NK-92 (cell line): ENCODE results near the gene ACYP2.
"Not testable (repeated sequence)": the region's sequence is repeated elsewhere in the genome, so short reads cannot be mapped to it uniquely, and the experiment has no call there.

Experiments
- DNase-seq: peaks from one replicate; lab custom pipeline; 2025; ENCODE audit not compliant: unreplicated experiment; lab: John Stamatoyannopoulos, UW

ACYP2 gene

DNA sequence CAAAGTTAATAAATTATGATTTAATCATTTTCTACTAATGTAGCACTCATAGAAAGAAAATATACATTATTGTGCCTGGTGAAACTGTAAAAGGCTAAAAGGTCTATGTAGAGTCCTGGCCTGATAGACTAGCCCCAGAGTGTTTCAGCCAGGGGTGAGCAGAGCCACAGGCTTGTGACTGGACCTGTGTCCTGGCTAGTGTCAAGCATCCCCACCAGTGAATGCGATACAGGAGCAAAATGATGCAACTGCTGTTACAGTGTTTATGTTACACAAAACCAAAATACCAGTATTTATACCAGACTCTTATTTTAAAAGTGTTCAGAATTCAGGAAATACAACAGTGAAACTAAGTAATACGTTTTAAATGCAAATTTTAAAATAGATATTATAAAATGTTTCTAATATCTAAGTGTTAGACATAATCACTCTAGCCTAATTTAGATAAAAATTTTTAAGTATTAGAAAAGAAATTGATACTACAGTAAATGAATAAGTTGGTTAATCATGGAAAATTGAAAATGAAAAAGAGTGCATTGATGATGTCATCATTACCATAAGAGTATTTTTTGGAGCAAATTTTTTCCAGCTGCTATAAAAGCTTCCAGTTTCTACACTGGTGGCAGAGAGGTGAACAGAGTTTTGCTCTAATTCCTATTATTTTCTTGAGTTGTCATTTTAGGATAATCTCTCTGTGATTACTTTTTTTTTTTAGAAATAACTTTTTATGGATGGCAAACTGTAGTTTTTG is 146.8 kb downstream of the ACYP2 start:
- DNase-seq: no peak

DNA sequence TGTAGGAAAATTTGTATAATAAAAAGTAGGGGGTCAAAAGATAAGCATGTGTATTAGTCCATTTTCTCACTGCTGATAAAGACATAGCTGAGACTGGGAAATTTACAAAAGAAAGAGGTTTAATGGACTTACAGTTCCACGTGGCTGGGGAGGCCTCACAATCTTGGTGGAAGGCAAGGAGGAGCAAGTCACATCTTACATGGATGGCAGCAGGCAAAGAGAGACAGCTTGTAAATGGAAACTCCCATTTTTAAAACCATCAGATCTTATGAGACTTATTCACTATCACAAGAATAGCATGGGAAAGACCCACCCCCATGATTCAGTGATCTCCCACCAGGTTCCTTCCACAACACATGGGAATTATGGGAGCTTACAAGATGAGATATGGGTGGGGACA is 149.7 kb downstream of the ACYP2 start:
- not testable (repeated sequence) for DNase-seq

DNA sequence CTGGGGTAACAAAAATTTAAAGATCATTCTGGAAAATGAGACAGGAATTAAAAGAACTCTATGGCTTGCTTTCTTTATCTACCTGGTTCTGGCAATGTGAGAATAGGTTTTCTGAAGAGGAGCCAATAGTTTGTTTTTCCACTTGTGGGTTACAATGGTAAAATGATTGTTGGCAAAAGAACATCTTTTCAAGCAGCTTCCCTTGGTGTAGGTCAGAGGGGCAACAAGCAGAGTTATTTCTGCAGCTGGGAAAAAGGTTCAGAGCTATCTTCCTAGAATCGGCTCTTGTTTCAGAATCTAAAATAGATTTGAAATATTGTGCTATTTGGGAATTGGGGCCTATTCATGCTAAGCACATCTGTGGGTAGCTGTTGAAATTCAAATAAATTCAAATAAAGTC is 152.2 kb downstream of the ACYP2 start:
- no peak for DNase-seq

DNA sequence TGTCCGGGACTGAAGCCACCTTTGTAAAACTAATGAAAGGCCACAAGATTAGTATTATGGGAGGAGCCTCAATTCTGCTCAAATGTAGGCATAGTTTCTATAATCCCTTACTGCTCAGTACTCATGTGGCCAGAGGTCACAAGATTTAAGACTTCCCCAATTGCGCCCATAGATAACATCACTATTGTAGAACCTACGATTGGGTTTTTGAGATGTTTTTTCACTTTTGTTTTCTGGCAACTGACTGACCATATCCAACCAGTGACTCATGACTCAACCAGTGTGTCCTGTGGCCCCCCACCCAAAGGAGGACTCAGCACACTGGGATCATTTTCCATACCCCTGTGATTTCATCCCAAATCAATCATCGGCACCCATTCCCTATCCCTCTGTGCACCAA is 155.8 kb downstream of the ACYP2 start:
- DNase-seq: no peak

DNA sequence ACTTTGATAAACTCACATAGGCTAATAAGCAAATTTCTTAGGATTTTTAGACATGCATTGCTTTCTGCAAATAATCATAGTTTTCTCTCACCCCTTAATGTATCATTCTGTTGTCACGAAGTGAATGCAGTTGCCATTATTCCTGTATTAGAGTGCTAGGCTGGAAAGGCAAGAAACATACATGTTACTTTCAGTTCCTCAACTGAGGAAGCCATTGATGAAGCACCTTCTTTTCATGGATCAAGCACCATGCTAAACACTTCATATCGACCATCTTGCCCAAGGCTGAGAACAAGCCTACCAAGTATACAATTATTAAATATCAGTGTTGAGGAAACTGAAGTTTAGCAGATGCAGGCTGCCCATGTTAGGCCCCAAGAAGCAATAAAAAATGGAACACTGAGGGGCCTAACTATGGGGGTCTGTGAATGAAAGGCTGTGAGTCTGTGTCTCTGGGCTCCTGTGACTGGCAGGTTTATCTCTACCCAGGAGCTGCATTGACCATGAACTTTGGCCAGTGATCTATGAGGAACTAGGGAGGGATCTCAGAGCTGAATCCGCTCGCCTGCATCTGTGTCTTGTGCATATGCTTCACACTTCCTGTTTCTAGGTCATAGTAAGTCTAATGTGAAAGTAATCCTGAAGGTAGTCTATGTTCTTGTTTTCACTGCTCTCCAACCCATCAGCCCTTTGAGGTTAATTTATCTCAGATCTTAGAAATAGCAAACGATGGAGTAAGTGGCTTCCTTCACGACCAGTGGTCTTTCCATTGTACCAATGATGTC is 156.6 kb downstream of the ACYP2 start:
- no peak for DNase-seq

DNA sequence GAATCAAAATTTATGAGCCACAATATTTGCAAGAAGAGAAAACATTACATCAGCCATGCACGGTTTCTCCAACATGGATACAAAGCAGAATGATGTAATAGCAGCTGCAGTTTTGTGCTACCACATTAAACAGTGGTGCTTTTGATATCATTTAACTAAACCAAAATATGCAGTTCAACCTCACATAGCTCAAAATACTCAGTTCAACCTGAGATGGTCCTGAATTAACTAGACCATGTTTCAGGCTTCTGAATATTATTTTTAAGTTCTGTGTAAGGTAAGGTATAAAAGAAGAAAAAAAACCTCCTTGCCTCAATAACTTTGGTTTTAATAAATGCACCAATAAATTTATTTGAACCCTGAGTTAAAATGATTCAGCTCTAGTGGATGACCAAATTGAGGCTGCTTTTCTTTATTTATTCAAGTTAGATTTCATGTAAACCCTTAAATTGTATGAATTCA is 159.4 kb downstream of the ACYP2 start:
- DNase-seq: no peak

DNA sequence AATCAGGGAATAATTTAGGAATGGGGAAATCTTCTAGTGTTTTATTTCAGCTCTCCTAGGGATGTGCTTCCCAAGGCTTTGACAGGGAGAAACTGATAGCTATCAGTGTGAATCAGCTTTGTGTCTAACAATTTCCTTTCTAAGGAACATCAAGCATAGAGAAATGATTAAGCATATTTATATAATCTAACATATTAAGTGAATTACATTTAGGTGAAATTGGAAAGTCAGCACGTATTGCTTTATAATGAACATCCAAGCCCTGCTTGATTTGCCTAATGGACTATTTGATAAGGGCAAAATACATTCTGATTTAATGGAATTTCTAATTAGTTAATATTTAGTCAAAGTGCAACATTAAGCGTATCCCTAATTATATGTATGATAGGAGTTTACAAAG is 160.1 kb downstream of the ACYP2 start:
- DNase-seq: no peak

DNA sequence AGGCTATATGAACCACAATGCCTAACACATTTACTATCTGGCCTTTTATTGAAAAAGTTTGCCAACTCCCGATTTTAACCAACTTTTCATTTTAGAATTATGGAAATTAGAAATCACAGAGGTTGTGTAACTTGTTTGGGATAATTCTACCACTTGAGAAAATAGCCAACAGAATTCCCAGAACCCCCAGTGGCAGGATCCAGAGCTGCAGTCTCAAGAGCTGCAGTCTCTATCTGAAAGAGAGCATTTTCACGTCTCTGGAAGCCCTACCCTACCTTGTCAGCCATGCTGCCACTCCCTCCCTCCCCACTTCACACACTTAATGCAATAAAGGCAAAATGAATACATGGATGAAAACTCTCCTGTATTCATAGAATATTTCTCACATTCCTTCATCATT is 164.0 kb downstream of the ACYP2 start:
- DNase-seq: no peak

DNA sequence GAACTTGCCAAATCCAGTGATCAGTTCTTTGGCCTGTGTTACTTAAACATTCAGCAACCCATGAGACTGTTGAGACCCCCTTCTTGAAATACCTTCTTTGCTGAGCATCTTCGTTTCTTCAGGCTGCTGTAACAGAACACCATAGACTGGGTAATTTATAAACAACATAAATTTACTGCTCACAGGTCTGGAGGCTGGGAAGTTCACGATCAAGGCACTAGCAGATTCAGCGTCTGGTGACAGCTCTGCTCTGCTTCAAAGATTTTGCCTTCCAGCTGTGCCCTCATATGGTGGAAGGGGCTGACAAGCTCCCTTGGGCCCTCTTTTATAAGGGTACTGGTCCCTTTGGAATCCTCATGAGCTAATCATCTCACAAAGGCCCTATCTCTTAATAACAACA is 169.4 kb downstream of the ACYP2 start:
- no peak for DNase-seq

DNA sequence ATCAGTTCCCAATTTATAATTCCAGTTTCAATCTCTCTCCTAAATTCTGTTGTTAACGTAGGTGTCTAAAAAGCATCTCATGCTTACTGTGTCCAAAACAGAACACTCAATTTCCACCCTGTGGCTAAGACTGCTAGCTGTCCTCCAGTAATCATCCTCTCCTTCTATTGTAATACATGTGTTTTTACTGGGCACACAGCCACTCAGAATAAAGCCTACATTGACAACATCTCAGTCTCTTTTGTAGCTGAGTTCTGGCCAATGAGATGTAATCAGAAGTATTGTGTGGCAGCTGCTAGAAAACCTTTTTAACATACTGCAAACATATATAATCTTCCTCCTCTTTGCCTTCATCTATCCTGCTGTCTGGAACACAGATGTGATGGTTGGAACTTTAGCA is 170.0 kb downstream of the ACYP2 start:
- no peak for DNase-seq

DNA sequence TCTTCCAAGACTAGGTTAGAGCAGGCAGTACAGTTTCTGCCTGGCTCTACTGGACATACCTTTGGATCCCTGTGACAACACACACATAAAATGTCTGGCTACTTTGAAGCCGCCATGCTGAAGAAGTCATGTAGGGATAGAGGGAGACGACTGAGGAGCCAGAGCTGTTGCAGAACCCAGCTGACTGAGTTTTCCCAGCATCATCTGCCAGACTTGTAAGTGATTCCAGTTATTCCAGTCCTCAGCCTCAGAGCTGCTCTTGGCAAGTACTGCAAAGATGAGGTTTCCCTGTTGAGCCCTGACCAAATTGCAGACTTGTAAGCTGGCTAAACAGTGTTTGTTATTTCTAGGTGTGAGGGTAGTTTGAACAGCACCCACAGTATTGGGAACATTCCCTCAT is 172.1 kb downstream of the ACYP2 start:
- no peak for DNase-seq

DNA sequence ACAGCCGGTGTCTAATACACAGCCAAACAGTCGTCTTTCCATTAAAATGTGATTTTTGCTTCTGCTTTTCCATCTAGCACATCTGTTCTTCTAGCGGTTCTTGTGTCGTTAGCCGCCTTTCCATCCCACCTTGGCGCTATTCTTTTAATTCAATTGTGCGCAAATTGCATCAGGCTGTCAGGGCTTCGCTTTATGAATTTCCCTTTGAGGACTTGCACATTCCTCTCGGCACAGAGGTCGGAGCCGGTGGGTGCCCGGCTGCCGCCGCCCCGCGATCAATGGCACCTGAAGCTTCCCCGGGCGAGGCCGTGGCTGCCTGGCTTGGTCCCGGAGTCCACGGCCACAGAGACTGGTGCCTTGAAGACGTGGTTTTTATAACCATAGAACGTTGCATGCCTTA is 174.5 kb downstream of the ACYP2 start:
- DNase-seq: no peak

DNA sequence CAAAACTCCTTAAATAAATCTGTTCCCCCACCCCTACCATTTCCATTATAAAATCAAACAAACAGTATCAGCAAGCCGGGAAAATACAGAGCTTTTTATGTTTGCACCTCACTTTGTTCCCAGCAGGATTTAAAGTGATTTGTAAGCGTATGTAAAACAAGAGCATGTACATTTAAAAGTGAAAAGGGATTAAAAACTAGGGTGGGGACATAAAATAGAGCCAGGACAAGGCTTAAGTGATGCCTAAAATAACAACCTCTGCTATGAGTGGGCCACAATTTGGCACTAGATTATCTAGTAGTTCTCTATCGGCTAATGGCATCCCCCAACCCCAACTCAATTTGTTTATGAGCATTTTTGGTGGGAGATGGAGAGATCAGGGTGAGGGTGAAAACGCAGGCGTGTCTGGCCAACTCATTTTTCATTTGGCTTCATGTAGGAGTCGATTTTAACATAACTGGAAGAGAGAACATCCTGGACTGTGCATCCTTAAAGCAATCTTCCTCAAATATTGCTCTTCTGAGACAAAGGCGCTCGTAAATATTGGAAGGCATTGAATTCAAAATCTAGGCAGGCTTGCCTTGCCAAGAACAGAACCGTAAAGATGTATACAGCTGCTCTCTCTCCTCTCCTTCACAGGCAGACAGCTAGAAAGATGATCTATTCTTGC is 175.1 kb downstream of the ACYP2 start:
- no peak for DNase-seq

DNA sequence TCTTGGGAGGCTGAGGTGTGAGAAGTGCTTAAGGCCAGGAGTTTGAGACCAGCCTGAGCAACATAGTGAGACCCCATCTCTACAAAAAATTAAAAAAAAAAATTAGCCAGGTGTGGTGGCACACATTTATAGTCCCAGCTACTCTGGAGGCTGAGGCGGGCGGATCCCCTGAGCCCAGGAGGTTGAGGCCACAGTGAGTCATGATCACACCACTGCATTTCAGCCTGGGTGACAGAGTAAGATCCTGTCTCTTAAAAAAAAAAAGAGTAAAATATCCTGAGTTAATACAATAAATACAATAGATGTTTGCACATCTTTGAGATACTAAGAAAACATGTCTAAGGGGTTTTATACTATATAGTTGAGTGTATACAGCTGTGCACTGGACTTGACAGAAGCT is 179.2 kb downstream of the ACYP2 start:
- DNase-seq: not testable (repeated sequence)

DNA sequence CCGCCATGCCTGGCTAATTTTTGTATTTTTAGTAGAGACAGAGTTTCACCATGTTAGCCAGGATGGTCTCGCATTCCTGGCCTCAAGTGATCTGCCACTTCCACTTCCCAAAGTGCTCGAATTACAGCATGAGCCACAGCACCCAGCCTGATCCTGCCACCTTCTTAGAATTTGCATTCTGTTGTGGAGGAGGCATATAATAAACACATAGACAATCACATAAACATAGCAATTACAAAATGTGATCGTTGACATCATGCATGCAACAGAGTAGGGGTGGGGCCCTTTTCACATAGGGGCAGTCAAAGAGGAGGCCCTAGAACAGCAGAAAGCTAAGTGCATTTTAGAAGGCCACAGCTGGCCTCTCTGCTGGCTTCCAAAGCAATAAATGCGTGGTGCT is 180.5 kb downstream of the ACYP2 start:
- DNase-seq: no peak

DNA sequence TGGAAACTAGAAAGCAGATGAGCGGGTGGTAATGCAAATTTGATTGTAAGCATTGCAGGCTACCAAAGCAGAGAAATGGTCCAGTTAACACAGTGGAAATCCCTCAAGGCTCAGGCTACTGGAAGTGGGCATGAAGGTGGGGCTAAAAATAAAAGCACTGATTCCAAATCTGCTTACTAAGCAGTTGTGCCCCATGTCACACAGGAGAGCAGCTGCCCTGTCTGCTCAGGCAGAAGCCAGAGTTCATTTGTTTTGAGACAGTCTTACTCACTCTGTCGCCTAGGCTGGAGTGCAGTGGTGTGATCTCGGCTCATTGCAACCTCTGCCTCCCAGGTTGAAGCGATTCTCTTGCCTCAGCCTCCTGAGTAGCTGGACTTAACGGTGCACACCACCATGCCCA is 183.1 kb downstream of the ACYP2 start:
- DNase-seq: no peak

DNA sequence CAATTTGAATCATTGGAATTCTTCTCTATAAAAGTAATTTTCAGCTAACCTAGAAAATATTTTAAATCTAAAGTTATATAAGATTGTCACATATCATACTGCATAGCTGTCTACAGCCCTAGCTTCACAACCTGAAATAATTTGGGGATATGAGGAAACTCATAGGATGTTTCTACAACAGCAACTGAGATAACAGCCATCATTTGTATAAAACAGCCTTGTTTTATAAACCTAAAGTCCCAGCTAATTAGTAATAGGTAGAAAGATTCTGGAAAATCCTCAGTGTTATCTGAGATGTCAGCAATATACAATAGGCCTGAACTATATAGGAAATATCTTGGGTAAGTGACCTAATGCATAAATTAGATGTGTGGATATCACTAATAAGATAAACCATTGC is 188.2 kb downstream of the ACYP2 start:
- DNase-seq: no peak

DNA sequence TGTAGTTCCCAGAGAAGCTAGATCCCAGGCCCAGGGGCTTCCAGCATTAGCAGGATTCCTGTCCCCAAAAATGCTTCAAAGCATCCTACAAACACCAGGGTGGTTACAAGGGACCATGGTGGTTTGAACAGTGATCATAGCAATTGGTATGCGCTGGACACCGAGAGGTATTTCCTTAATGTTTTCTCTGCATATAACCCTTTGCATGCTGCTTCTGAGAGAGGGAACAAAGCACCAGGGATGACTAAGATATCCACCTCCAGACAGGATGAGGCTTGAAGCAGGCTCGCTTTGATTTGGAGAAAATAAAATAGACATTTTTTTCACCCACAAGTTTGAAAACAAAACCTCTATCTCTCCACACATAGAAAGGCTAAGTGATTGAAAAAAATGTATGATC is 191.1 kb downstream of the ACYP2 start:
- no peak for DNase-seq

DNA sequence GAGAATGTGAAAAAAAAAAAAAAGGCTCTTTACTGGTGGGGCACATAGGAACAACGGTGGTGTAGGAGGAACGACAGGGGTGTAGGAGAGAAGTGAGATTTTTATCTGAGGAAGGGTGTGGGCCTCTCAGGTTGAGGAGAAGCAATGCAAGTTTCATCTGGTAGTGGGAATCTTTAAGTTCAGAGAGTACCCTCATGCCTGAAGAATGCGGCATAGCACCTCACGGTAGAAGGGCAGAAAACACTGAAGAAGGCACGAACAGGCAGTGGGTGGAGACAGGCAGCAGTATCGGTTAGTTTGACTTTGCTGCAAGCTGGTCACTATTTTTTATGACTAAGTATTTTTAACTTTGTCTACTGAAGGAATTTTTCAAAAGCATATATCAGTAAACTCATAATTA is 192.8 kb downstream of the ACYP2 start:
- no peak for DNase-seq

DNA sequence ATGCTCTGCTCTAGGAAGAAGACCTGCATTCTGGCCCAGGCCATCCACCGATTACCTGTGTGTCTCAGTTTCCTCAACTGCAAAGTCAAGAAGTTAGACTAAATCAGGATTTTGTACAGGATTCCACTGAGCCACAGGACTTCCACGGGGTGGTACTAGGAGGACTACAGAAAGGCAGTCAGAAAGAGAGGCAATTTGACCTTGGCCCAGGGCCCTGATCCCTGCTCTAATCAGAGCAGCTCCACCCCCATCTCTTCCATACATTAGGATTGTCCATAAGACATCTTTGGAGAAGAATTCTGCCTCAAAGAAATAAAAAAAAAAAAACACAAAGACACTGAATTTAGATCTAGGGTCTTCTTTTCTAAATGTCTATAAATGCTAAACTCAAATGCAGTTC is 193.4 kb downstream of the ACYP2 start:
- DNase-seq: no peak

DNA sequence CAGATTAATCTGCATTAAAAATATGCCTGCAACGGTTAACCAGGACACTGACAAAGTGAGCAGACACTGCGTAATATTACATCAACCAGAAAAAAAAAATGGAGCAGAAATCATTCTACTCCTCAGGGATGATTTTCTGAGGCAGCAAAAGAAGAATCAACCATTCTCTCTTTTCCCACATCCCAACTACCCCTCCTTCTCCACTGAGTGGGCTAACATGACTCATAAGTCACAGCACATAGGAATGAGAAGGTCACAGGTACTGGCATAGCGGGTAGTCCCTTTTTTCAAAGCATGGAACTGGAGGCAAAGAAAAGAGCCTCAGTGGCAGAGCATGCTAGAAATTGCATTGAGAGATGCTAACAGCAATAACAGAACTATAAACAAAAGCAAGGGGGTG is 194.9 kb downstream of the ACYP2 start:
- no peak for DNase-seq

DNA sequence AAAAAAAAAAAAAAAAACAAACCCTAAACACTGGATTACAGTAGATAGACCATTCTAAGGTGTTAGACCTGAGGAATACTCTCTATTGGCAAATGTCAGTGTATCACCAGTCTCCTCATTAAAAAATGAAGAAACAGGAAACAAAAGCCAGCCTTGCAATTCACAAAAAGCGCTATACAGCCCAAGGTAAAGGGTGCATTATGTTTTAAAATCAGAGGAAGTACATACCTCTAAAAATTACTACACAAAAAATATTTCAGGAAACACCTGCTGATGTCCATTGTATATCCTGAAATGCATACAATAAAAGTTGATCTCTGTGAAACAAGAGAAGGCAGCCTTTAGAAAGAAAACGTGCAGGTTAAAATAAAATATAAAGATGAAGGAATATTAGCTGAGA is 195.5 kb downstream of the ACYP2 start:
- no peak for DNase-seq
